ENCODE data around the gene HSPB8.

Gene HSPB8

DNA sequence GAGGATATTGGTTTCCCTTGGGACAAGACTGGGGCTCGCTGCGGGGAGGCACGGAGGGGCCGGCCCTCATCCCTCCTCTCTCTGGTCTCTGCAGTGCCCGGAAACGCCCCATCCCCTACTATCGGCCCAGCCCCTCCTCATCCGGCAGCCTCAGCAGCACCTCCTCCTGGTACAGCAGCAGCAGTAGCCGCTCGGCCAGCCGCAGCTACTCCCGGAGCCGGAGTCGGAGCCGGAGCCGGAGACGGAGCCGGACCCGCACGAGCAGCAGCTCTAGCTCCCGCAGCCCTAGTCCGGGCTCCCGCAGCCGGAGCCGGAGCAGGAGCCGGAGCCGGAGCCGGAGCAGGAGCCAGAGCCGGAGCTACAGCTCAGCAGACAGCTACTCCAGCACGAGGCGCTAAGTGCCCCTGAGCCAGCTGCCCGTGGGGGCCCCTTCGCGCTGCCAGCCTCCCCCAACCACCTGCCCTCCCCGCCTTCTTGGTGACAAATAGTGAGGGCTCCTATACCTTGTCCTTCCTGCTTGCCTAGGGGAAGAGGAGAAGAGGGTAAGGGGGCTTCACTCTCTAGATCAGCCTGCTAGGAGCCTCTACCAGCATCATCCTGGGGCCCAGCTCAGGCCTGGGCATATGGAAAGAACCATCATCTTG lies 22.2 kb upstream of the HSPB8 start:
- DNase-seq (ENCODE audit: low read depth) = no peak
- TF ChIP-seq, protein P1, sequence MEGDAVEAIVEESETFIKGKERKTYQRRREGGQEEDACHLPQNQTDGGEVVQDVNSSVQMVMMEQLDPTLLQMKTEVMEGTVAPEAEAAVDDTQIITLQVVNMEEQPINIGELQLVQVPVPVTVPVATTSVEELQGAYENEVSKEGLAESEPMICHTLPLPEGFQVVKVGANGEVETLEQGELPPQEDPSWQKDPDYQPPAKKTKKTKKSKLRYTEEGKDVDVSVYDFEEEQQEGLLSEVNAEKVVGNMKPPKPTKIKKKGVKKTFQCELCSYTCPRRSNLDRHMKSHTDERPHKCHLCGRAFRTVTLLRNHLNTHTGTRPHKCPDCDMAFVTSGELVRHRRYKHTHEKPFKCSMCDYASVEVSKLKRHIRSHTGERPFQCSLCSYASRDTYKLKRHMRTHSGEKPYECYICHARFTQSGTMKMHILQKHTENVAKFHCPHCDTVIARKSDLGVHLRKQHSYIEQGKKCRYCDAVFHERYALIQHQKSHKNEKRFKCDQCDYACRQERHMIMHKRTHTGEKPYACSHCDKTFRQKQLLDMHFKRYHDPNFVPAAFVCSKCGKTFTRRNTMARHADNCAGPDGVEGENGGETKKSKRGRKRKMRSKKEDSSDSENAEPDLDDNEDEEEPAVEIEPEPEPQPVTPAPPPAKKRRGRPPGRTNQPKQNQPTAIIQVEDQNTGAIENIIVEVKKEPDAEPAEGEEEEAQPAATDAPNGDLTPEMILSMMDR (IDR thresholded peaks at IDR 0.05; ENCODE audit: control insufficient read depth, insufficient read depth, low read depth, low read length, missing control alignments) = no peak
- H3K4me3 ChIP-seq (ENCODE audit: control insufficient read depth, low read depth, low read length) = no peak overlapping the region

DNA sequence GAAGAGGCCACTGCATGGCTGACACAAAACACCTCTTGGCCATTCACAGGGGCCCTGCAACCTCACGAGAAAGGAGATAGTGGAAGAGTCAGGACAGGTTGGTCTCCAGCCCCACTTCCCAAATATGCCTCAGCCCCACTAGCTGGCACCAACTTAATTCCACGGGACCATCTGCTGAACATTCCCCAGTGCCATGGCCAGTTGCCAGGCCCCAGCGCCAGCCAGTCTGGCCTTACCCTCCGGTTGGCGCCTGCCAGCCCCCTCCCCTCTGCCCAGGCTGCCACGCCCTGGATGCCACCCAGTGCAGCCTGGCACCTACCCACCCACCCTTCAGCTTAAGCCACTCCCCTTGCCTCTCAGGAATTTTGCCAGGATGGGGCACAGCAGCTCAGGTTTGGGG lies 21.2 kb upstream of the HSPB8 start:
- TF ChIP-seq, protein P1 (IDR thresholded peaks at IDR 0.05; ENCODE audit: control insufficient read depth, insufficient read depth, low read depth, low read length, missing control alignments) = no peak
- no peak for DNase-seq (ENCODE audit: low read depth)
- H3K4me3 ChIP-seq (ENCODE audit: control insufficient read depth, low read depth, low read length) = no peak overlapping the region

DNA sequence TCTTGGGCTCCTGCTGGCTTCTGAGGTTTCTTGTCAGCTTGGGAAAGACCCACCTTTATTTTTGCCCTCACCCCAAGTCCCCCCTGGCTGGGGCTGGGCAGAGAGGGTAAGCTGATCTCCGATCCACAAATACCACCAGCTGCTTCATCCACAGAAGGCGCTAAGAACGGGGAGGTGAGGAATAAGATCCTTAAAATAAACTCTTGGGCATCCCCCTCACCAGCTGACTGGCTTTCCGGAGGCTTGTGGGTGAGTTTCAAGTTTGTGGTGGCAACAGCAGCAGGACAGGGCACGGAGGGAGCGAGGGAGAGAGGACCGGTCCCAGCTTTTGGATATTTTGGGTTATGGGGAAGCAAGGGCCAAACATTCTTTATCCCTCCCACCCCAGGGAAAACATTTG lies 20.8 kb upstream of the HSPB8 start:
- no peak overlapping the region for H3K4me3 ChIP-seq (ENCODE audit: control insufficient read depth, low read depth, low read length)
- DNase-seq (ENCODE audit: low read depth) = no peak

GRCh38 chr12:119158402-119158801 lies 20.3 kb upstream of the HSPB8 start:
- no peak overlapping the region for H3K4me3 ChIP-seq (ENCODE audit: control insufficient read depth, low read depth, low read length)
- TF ChIP-seq, protein P1 (IDR thresholded peaks at IDR 0.05; ENCODE audit: control insufficient read depth, insufficient read depth, low read depth, low read length, missing control alignments) = no peak
- DNase-seq (ENCODE audit: low read depth) = no peak

More for the DNA sequence above, 20.8 kb upstream of the HSPB8 start:
- TF ChIP-seq, protein P1 (IDR thresholded peaks at IDR 0.05; ENCODE audit: control insufficient read depth, insufficient read depth, low read depth, low read length, missing control alignments) = no peak

DNA sequence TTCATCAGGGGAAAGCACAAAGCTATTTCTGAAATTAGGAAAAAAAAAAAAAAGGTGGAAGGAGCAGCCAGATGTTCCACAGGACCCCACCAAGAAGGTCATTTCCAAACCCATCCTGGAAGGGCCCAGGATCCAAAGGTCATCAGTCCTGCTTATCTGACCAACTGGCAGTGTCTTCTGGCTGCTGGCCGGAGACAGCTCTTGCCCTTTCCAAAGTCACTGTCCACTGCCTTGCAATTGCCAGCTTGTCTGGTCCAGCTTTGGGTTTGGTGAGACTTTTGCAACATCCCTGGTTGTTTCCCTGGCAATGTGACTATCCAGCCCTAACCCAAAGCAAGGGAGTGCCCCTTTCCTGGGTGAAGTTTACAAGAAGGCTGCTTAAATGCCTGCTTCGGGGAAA lies 18.9 kb upstream of the HSPB8 start:
- TF ChIP-seq, protein P1 (IDR thresholded peaks at IDR 0.05; ENCODE audit: control insufficient read depth, insufficient read depth, low read depth, low read length, missing control alignments) = no peak
- no peak overlapping the region for H3K4me3 ChIP-seq (ENCODE audit: control insufficient read depth, low read depth, low read length)
- no peak for DNase-seq (ENCODE audit: low read depth)

GRCh38 chr12:119167902-119168301 lies 10.8 kb upstream of the HSPB8 start:
- TF ChIP-seq, protein P1 (IDR thresholded peaks at IDR 0.05; ENCODE audit: control insufficient read depth, insufficient read depth, low read depth, low read length, missing control alignments) = no peak
- no peak overlapping the region for H3K4me3 ChIP-seq (ENCODE audit: control insufficient read depth, low read depth, low read length)
- DNase-seq (ENCODE audit: low read depth) = no peak
